ENCODE measurements around the gene CAPN15.
A peak's percentile ranks its signal among the peaks of the same experiment; 100 is the strongest.

CAPN15 gene

GRCh38 chr16:528111-529011 lies 849 bp downstream of the CAPN15 start:
- peak overlapping the region; percentile 87 for H3K4me3 ChIP-seq (ENCODE audit: low read depth, low read length)
- no peak for TF ChIP-seq CTCF (IDR thresholded peaks at IDR 0.05; ENCODE audit: borderline replicate concordance, insufficient read depth, low read depth, low read length)

- no peak for TF ChIP-seq CTCF (IDR thresholded peaks at IDR 0.05; ENCODE audit: borderline replicate concordance, insufficient read depth, low read depth, low read length)
- peak overlapping the region; percentile 87 for H3K4me3 ChIP-seq (ENCODE audit: low read depth, low read length)
These were observed 1.6 kb downstream of the CAPN15 start for GRCh38 chr16:529012-529575.

- no peak overlapping the region for H3K4me3 ChIP-seq (ENCODE audit: low read depth, low read length)
- no peak for TF ChIP-seq CTCF (IDR thresholded peaks at IDR 0.05; ENCODE audit: borderline replicate concordance, insufficient read depth, low read depth, low read length)
These were observed 2.8 kb downstream of the CAPN15 start for GRCh38 chr16:530111-530817.

- TF ChIP-seq CTCF (IDR thresholded peaks at IDR 0.05; ENCODE audit: borderline replicate concordance, insufficient read depth, low read depth, low read length): no peak
- H3K4me3 ChIP-seq (ENCODE audit: low read depth, low read length): no peak overlapping the region
These were observed 4.1 kb downstream of the CAPN15 start for GRCh38 chr16:531494-532125.

GRCh38 chr16:533391-534123 lies 6.0 kb downstream of the CAPN15 start:
- H3K4me3 ChIP-seq (ENCODE audit: low read depth, low read length): no peak overlapping the region
- TF ChIP-seq CTCF (IDR thresholded peaks at IDR 0.05; ENCODE audit: borderline replicate concordance, insufficient read depth, low read depth, low read length): no peak

GRCh38 chr16:534135-534534 lies 6.6 kb downstream of the CAPN15 start:
- no peak for TF ChIP-seq CTCF (IDR thresholded peaks at IDR 0.05; ENCODE audit: borderline replicate concordance, insufficient read depth, low read depth, low read length)

More at GRCh38 chr16:534135-534534, 6.6 kb downstream of the CAPN15 start:
- H3K4me3 ChIP-seq (ENCODE audit: low read depth, low read length): no peak overlapping the region
